HG02870 (cell line): ENCODE data around the gene PTPRT.

ENCODE experiments used
- ATAC-seq: cut with Tn5 transposase; IDR thresholded peaks from one replicate; pipeline ENCODE4 v1.9.1; 2021; ENCODE audit warnings: mild to moderate bottlenecking, moderate library complexity; ENCODE audit not compliant: unreplicated experiment

The PTPRT gene

GRCh38 chr20:42346189-42347170 is 843.2 kb downstream of the PTPRT start:
- no peak for ATAC-seq

- no peak for ATAC-seq
Measured at GRCh38 chr20:42341654-42342053, 848.1 kb downstream of the PTPRT start.

- ATAC-seq: no peak
Measured at GRCh38 chr20:42340368-42340767, 849.3 kb downstream of the PTPRT start.

GRCh38 chr20:42338294-42339201 is 851.2 kb downstream of the PTPRT start:
- no peak for ATAC-seq

GRCh38 chr20:42336576-42336975 is 853.1 kb downstream of the PTPRT start:
- no peak for ATAC-seq

- no peak for ATAC-seq
Measured at GRCh38 chr20:42319252-42320013, 870.3 kb downstream of the PTPRT start.

- no peak for ATAC-seq
Measured at GRCh38 chr20:42313704-42314103, 876.0 kb downstream of the PTPRT start.

- no peak for ATAC-seq
Measured at GRCh38 chr20:42309050-42309449, 880.7 kb downstream of the PTPRT start.

- ATAC-seq: no peak
Measured at GRCh38 chr20:42308171-42308570, 881.5 kb downstream of the PTPRT start.

- no peak for ATAC-seq
Measured at GRCh38 chr20:42295592-42295991, 894.1 kb downstream of the PTPRT start.

- no peak for ATAC-seq
Measured at GRCh38 chr20:42294976-42295375, 894.7 kb downstream of the PTPRT start.

- ATAC-seq: no peak
Measured at GRCh38 chr20:42281801-42282200, 907.9 kb downstream of the PTPRT start.

GRCh38 chr20:42276718-42277602 is 912.7 kb downstream of the PTPRT start:
- ATAC-seq: no peak

GRCh38 chr20:42274986-42275385 is 914.7 kb downstream of the PTPRT start:
- ATAC-seq: no peak

- no peak for ATAC-seq
Measured at GRCh38 chr20:42272516-42272915, 917.2 kb downstream of the PTPRT start.

GRCh38 chr20:42270539-42270938 is 919.2 kb downstream of the PTPRT start:
- ATAC-seq: no peak

- ATAC-seq: no peak
Measured at GRCh38 chr20:42267793-42268384, 921.8 kb downstream of the PTPRT start.

- no peak for ATAC-seq
Measured at GRCh38 chr20:42261766-42262270, 927.9 kb downstream of the PTPRT start.

GRCh38 chr20:42260184-42260583 is 929.5 kb downstream of the PTPRT start:
- no peak for ATAC-seq
